HG02981 (cell line): ENCODE results near the gene PYHIN1.
A peak's percentile ranks its signal among the peaks of the same experiment; 100 is the strongest.
"Not testable (repeated sequence)": the region's sequence is repeated elsewhere in the genome, so short reads cannot be mapped to it uniquely, and the experiment has no call there.

Experiments
- ATAC-seq: cut with Tn5 transposase; IDR thresholded peaks from one replicate; pipeline ENCODE4 v1.9.1; 2021; ENCODE audit warnings: mild to moderate bottlenecking, moderate library complexity; ENCODE audit not compliant: unreplicated experiment

The PYHIN1 gene

DNA sequence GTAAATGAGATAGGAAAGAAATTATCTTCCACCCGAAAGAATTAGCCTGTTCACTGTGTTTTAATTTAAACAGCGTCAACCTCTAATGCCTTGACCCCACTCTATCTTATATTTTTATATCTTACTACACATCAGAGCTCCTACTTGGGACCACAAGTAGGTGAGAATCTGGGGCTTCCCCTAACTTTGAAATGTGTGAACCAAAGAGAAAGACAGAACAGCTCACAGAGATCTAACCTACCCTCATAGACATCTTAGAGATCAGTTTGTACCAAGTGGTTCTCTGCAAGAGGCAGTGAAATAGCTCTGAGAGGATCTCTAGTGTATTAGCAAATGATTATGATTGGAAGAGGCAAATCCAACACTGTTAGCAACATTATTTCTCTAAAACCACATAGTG, 47.4 kb downstream of the PYHIN1 start:
- ATAC-seq = no peak

DNA sequence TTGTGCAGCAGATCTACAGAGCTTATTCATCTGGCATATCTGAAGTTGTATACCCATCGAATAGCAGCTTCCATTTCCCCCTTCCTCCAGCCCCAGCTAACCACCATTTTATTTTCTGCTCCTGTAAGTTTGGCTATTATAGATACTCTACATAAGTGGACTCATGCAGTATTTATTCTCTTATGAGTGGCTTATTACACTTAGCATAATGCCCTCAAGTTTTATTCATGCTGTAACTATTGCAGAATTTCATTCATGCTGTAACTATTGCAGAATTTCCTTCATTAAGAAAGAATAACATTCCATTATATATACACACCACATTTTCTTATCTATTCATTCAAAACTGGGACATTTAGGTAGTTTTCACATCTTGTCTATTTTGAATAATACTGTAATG, 47.9 kb downstream of the PYHIN1 start:
- no peak for ATAC-seq

- no peak for ATAC-seq
Observed at GRCh38 chr1:158983235-158983634, 51.9 kb downstream of the PYHIN1 start.

DNA sequence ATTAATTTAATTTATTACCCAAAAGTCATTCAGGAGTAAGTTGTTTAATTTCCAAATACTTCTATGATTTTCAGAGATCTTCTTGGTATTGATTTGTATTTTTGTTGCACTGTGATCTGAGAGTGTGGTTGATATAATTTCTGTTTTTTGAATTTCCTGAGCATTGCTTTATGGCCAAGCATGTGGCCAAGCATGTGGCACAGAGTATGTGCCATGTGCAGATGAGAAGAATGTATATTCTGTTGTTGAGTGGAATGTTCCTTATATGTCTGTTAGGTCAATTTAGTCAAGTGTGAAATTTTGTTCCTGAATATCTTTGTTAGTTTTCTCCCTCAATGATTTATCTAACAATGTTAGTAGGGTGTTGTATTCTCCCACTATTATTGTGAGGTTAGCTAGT, 53.0 kb downstream of the PYHIN1 start:
- no peak for ATAC-seq

DNA sequence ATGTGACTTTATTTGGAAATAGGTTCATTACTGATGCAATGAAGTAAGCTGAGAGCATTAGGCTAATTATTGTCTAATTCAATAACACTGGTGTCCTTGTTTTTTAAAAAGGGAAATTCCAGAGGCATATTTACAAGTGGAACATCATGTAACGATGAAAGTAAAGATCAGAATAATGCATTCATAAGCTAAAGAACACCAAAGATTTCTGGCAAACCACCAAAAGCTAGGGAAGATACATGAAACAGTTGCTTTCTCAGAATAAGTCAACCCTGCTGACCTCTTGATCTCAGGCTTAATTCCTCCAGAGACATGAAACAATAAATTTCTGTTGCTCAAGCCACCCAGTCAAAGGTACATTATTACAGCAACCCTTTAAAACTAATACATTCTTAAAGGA, 58.1 kb downstream of the PYHIN1 start:
- no peak for ATAC-seq

- no peak for ATAC-seq
Observed at GRCh38 chr1:158992787-158993312, 61.5 kb downstream of the PYHIN1 start.

DNA sequence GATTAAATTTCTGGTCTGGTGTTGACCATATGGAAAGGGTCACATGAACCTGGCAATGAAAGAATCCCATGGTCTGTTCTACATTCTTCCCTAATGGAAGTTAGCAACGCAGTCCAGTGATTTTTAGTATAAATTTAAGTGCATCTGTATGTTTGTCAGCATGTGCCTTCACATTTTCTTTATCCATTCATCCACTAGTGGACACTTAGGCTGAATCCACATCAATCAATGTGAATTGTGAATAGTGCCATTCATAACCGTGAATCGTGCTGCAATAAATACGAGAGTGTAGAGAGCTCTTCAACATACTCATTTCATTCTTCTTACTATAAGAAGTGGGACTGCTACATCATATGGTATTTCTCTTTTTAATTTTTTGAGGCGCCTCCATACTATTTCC, 65.6 kb downstream of the PYHIN1 start:
- no peak for ATAC-seq

GRCh38 chr1:158998037-158998780, 66.9 kb downstream of the PYHIN1 start:
- ATAC-seq = no peak

DNA sequence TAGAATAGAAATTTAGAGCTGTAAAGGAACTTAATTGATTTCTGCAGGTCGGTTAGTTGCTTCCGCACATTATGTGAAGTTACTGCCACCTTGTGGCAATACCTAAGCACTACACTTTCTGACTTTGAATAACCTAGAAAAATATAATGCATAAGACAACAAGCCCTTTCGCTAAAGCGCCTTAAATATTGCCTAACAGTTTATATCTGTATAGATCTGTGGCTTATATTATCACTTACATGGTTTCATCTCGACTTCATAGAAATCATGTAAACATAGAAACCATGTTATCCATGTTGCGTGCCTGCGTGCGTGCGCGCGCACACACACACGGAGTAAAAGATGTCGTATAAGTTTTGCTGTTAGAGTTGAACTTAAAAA, 67.4 kb downstream of the PYHIN1 start:
- no peak for ATAC-seq

GRCh38 chr1:158999316-159000069, 68.1 kb downstream of the PYHIN1 start:
- no peak for ATAC-seq

DNA sequence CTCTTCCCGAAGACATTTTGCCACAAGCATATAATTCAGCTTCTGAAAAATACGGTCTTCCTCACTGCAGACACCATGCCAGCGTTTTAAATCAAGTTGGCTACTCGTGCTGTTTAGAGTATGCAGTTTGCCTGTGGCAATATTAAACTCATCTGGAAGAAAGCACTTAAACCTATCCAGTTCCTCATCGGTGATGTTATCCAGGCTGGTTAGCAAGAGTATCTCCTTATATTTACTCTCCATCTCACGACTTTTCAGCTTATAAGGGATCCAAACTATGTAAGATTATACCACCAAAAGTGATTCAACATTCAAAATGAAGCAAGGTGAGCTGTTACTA, 68.7 kb downstream of the PYHIN1 start:
- no peak for ATAC-seq

- ATAC-seq = no peak
Observed at GRCh38 chr1:159000625-159001024, 69.3 kb downstream of the PYHIN1 start.

DNA sequence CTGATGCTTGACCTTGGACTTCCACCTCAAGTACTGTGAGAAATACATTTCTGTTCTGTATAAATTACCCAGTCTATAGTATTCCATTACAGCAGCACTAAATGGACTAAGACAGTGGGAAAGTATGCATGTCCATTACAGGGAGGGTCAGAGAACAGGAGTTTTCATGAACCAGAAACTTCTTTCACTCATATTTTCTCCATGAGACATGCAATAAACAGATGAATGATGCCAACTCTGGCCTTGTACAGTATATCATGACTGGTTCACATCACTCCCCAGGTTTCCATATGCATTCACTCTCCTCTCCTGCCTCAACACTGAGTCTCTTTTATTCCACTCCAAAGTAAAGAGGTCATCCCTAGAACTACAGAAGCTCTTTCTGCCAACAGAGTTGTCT, 73.8 kb downstream of the PYHIN1 start:
- ATAC-seq = no peak

DNA sequence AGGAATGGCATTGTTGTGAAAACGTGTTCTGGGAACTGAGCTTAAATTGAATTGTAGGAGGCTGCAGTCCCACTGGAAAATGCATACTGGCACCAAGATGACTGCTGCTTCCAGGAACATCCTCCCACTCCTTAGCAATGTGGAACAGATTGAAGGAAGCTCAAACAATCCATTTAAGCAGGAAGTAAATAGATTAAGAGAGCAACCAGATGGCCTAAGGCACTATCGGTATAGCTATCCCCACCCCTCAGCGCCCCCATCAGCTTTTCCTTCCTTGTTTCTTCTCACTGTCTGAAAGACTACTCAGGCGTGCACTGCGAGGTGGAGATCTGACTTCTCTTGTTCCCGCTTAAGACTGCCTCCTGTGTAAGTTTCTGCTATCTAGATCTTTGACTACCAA, 74.3 kb downstream of the PYHIN1 start:
- ATAC-seq = no peak

GRCh38 chr1:159006210-159006807, 75.0 kb downstream of the PYHIN1 start:
- not testable (repeated sequence) for ATAC-seq

- no peak for ATAC-seq
Observed at GRCh38 chr1:159007726-159008125, 76.4 kb downstream of the PYHIN1 start.

- peak; percentile 81 for ATAC-seq
Observed at GRCh38 chr1:159008744-159009188, 77.4 kb downstream of the PYHIN1 start.

GRCh38 chr1:159009287-159009686, 77.9 kb downstream of the PYHIN1 start:
- ATAC-seq = no peak

GRCh38 chr1:159009704-159010361, 78.5 kb downstream of the PYHIN1 start, which contains the start of gene IFI16:
TSS of gene IFI16 (plus strand) at chr1:159009907. CDS start at chr1:159014681, 4,774 bp downstream.
- ATAC-seq = peak; percentile 64

- ATAC-seq = no peak
Observed at GRCh38 chr1:159010391-159010790, 79.0 kb downstream of the PYHIN1 start.

DNA sequence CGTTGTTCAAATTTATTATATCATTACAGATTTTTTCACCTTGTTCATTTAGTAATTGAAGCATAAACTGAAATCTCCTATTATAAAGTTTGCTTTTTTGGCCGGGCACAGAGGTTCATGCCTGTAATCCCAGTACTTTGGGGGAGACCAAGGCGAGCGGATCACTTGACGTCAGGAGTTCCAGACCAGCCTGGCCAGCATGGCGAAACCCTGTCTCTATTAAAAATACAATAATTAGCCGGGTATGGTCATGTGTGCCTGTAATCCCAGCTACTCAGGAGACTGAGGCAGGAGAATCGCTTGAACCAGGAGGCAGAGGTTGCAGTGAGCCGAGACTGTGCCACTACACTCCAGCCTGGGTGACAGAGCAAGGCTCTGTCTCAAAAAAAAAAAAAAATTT, 79.6 kb downstream of the PYHIN1 start:
- ATAC-seq = not testable (repeated sequence)
